SK-MEL-5 (cell line): ENCODE results near the gene ASIC2. TPM values are rescaled to one million over a fixed set of nuclear protein-coding genes. Genes with fewer than 3 reads are reported as not detected.
A peak's percentile ranks its signal among the peaks of the same experiment; 100 is the strongest.
"Not testable (repeated sequence)": the region's sequence is repeated elsewhere in the genome, so short reads cannot be mapped to it uniquely, and the experiment has no call there.

Experiments used
- DNase-seq: peaks from one replicate; pipeline ENCODE4 v3.0.0-alpha.2; 2016; ENCODE audit warnings: low read depth, low spot score
- in situ Hi-C: cut with HindIII; loops from 2 replicates; pipeline ENCODE4 v1.10.0; 2016; ENCODE audit warnings: low sequenced_read_pairs, high pct_unique_total_duplicates, low pct_unique_long_range_greater_than_20kb
- total RNA-seq: library from RNA; depleted of rRNA; stranded (reverse); fragments of >200 nt; shearing (Covaris generic); gene quantifications from 2 replicates; pipeline ENCODE4 v1.2.3, GENCODE V29; 2014

Gene ASIC2
- total RNA-seq, 1 experiment from 2014 or later, result not detected

DNA sequence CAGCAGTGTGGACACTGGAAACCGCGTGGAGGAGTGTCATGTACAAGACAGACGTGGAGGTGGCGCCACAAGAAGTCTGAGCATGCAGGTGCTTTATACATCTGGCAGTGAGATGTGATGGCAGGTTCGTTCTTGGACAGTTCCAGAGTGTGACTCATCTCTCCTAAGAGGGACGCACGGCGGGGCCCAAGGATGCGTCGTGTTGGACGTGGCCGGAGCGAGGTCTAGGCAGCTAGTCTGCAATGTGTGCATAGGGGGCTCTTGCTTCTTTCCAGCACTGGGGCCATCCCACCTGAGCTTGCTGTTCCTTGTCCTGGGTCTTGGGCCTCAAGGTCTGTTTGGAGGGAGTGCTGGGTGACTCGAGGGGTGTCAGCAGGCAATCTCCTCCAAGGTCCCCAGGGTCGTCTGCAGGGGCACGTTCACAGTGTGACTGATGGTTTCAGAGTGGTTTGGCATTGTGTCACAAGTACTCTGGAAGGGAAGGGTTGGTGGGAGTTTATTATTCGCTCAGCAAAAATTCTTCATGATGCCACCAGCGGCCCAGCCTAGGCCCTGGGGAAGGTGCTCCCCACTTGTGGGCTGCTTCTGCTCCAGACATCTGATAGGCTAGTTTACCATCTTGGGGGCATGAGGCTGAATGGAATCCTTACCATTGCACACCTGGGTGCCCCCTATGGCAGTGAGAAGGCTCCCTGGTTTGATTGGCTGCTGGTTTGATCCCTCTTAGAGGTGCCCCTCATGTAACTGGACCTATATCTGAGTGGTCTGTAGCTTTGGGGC, 279.3 kb downstream of the ASIC2 start:
- in situ Hi-C loops, result no loop called here
- no peak for DNase-seq

DNA sequence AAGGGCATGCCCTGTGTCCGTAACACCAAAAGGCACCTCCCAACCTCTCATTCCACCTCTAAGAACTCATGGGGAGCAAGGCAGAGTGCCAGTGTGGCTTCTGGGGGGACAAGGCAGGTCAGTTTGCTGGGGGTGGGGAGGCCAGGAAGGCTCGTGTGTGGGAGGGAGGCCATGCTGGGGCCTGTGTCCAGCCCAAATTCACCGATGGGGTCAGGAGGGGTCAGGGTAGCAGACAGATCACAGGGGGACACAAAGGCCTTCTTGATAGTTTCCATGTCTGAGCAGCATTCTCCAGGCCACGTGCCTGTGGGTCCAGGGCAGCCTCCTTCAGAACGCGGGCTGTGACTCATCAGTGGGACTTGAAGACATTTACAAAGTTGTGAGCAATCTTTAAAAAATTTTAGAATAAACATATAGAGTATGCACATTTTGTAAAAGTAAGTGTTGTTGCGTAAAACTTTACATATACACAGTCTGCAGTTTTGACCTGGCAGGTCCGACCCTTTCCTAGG, 280.5 kb downstream of the ASIC2 start:
- peak; percentile 76 for DNase-seq
- in situ Hi-C loops, result no loop called here

DNA sequence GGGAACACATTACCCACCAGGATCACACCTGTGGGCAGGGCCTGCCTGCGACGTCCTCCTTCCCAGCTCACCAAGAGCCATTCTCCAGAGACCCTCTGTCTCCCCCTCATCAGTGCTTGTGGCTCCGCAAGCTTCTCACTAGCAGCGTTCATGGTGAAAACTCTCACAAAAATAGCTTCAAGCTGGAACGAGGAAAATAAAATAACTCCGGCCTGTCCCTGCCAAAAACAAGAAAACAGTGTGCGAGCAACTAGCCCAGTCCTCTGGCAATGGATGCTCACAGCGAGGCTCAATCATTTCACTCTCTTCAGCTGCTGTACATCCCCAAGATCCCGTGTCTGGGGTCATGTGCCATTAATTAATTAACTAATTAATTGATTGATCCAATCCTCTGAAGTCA, 283.5 kb downstream of the ASIC2 start:
- no peak for DNase-seq
- in situ Hi-C loops, result no loop called here

DNA sequence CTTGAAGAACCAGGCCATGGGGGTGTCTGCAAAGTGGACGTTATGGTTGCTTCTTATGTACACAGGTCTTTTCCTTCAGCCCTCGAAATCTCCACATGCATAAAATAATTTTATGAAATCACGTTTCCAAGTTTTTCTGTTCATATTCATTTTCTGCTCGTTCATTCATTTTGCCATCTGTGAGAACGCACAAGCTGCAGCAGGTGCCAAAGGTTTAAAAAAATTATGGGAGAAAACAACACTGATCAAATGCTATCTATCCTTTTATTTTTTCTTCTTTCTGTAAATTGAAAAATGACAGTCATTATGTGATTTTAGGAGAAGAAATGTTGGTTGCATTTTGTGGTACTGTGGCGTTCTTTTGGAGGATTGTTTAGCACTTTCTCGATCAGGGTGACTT, 285.9 kb downstream of the ASIC2 start:
- in situ Hi-C loops, result no loop called here
- no peak for DNase-seq

DNA sequence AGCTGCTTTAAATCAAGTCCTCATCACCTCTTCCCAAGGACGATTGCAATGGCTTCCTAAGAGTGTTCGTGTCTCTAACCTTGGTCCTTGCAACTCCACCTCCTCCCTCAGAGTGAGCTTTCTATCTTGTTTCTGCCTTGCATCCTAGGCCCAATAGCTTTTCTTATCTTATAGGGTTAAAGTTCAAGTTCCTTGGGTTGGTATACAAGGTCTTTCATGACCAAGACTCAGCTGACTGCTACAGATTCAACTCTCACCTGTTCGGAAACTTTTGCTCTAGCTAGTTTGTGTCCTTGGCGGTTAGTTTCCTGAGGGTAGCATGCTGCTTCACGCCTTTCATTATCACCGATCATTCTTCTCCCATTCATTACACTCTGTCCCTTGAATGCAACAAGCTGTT, 290.8 kb downstream of the ASIC2 start:
- in situ Hi-C loops, result no loop called here
- no peak for DNase-seq

DNA sequence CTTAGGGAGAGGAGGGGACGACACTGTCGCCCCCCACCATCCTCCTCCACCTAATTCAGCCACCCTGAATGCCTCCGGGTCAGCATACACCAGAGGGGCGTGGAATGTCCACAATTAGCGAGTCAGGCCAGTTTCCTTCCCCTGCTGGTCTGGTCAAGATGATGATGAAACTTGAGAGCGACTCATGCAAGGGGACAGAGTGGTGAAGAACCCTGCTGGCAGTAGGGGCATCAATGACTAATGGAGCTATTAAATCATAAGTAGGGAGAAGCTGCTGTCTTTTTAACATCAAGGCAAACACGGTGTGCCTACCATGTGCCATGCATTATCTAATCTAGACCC, 294.2 kb downstream of the ASIC2 start:
- in situ Hi-C loops, result no loop called here
- DNase-seq, result no peak

DNA sequence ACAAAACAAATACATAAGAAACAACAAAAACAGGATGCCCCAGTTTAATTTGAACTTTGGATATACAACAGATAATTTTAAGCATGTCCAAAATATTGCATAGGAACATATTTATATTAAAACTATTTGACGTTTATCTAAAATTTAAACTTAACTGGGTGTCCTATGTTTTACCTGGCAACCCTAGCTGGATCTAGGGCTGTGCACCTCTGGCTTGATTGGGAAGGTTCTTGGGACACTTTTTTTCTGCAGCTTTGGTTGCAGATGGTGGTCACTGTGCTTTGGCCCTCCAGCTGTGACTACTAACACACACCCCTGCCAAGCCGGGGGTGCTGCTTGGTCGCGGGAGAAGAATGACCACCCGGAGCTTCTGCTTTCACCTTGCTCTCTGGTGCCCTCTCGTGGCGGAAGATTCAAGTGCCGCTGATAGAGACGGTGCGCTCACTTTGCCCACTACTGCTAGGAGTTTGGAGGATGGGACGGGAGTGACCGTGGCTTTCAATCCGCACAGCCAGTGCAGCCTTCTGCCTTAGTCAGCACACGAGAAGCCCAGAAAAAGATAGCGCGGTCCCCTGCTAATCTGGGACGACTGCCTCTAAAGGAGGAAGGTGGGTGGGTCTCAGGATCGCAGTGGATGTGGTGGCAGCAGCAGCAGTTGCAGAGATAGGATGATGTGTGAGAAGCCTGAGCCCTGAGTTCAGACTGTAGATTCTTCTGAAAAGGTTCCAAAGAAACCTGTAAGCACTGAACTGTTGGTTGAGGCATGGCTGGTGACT, 294.8 kb downstream of the ASIC2 start:
- in situ Hi-C loops, result no loop called here
- peak; percentile 76 for DNase-seq

DNA sequence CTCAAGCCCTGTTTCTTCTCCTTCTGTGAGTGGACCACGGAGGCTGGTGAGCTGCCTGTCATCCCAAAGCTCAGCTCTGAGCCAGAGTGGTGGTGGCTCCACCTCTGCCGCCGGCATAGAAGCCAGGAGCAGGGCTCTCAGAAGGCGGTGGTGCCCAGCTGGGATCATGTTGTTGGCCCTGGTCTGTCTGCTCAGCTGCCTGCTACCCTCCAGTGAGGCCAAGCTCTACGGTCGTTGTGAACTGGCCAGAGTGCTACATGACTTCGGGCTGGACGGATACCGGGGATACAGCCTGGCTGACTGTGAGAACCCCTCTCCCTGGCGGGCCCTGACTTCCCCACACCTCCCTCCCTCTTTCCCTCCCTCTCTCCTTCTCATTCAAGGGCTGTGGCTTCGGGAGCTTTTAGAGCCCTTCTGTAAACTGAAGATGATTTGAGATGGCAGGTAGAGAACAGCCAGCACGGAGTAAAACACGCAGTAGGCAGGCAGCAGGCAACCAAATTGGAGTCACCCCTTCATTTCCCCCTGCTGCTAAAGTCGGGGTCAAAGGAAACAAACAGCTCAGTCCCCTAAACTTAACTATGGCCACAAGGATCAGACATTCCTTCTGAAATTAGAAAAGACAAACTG, 297.6 kb downstream of the ASIC2 start:
- in situ Hi-C loops, result no loop called here
- no peak for DNase-seq

DNA sequence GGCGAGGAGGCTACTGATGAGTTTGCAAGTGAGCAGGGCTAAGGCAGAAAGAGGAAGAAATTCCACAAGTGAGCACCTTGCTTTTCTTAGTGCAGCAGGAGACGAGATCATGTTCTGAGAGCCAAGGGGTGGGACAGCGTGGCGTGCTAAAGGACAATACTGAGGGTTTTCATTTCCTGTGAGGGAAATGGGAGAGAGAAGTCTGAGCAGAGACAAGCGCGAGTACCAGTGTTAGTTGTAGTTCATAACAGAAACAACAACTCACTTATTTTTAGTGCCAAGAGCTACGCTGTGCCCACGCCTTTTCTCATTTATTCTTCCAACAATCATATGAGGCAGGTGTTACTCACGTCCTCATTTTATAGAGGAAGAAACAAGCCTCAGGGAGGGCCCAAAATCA, 299.1 kb downstream of the ASIC2 start:
- in situ Hi-C loops, result no loop called here
- no peak for DNase-seq

DNA sequence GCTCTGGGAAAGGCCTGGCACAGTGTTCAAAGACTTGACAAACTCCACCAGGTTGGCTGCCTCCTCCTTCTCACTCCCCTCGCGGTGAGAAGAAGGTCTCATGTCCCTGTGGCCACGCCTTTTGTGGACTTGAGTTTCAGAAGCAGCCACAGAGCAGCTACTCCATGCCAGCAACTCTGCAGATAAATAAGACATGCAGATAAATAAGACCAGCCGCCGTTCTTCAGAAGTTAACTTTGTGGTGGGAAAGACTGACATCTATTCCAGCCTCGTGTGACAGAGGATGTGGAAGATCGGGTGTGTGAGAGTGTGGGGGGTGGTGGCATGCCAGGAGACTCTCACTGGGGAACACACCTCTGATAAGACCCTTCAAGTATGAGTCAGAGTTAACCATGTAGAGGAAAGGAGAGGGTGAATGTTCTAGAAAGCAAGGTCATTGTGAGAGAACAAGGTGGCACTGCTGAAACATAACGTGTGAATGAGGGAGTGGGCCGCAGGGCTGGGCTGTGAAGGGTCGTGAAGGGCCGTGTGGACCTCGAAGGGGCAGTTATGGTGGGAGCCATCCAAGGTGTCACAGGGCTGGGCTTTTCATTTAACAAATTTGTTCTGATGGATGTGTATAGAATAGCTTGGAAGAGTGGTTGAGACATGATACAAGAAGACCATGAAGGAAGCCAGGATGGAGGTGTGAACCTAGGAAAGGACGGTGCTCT, 300.6 kb downstream of the ASIC2 start:
- DNase-seq, result no peak
- in situ Hi-C loops, result no loop called here

DNA sequence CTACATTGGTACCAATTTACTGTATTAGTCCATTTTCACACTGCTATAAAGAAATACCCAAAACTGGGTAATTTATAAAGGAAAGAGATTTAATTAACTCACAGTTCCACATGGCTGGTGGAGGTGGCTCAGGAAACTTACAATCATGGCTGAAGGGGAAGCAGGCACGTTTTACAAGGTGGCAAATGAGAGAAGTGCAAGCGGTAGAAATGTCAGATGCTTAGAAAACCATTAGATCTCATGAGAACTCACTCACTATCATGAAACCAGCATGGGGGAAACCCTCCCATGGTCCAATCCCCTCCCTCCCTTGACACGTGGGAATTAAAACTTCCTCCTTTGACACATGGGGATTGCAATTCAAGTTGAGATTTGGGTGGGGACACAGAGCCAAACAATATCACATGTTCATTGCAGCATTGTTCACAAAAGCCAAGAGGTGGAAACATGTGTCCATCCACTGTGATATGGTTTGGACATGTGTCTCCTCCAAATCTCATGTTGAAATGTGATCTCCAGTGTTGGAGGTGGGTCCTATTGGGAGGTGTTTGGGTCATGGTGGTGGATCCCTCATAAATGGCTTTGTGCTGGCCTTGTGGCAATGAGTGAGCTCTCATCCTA, 304.5 kb downstream of the ASIC2 start:
- no peak for DNase-seq
- in situ Hi-C loops, result no loop called here

DNA sequence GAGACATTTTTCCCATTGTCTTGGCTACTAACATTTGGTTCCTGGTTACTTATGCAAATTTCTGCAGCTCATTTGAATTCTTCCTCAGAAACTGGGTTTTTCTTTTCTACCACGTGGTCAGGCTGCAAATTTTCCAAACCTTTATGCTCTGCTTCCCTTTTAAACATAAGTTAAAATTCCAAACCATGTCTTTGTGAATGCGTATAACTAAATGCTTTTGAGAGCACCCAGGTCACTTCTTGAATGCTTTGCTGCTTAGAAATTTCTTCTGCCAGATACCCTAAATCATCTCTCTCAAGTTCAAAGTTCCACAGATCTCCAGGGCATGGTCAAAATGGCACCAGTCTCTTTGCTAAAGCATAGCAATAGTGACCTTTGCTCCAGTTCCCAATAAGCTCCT, 305.2 kb downstream of the ASIC2 start:
- in situ Hi-C loops, result not testable (repeated sequence)

DNA sequence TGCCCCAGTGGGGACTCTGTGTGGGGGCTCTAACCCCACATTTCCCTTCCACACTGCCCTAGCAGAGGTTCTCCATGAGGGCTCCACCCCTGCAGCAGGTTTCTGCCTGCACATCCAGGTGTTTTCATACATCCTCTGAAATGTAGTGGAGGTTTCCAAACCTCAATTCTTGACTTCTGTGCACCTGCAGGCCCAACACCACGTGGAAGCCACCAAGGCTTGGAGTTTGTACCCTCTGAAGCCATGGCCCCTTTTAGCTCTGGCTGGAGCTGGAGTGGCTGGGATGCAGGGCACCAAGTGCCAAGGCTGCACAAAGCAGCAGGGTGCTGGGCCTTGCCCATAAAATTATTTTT, 305.7 kb downstream of the ASIC2 start:
- DNase-seq, in situ Hi-C loops: not testable (repeated sequence)

More for the DNA sequence above, 305.2 kb downstream of the ASIC2 start:
- DNase-seq, result not testable (repeated sequence)

DNA sequence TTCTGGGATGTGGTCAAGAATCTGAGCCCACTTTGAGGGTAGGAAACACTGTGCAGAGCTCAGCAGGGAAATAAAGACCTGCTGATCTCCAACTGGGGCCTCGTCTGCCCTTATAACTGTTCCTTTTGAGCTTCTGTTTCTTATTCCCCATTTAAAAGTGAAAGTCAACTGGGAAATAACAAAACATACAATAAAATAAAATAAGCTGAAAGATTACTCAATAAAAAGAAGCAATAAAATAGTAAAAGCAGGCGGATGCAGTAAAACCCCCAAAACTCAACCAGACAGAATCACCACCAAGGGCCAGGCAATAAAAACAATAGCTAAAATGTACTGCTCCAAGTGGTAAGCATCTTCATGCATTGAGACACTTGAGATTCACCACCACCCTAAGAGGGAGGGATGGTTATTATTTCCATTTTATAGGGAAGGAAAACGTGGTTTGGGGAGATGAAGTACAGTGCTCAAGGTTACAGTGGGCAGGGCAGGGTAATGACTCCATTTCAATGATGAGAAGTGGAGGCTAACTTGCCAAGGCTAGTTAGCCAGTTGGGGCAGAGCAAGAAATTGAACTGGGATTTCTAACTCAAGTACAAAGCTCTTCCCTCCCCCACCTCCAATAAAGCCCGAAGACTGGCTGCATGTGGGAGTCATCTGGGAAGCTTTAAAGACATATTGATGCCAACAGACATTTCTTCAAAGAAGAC, 307.9 kb downstream of the ASIC2 start:
- no peak for DNase-seq
- in situ Hi-C loops, result no loop called here

DNA sequence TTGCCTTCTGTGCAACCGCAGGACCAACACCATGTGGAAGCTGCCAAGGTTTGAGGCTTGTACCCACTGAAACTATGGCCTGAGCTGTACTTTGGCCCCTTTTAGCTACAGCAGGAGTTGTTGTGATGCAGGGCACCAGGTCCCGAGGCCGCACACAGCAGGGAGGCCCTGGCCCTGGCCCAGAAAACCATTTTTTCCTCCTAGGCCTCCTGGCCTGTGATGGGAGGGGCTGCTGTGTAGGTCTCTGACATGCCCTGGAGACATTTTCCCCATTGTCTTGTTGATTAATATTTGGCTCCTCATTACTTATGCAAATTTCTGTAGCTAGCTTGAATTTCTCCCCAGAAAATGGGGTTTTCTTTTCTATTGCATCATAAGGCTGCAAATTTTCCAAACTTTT, 311.5 kb downstream of the ASIC2 start:
- in situ Hi-C loops, result not testable (repeated sequence)

DNA sequence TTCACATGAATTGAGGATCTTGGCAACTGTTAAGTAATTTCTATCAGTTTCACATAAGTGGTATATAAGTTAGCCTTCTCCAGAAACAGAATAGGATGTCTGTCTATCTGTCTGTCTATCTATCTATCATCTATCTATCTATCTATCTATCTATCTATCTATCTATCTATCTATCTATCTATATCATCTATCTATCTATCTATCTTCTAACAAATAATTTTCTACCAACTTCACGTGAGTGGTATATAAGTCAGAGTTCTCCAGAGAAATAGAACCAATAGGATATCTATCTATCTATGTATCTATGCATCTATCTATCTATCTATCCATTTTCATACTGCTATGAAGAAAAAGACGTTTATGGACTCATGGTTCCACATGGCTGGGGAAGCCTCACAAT, 312.9 kb downstream of the ASIC2 start:
- in situ Hi-C loops, result no loop called here
- DNase-seq, result no peak

More for the DNA sequence above, 311.5 kb downstream of the ASIC2 start:
- not testable (repeated sequence) for DNase-seq

DNA sequence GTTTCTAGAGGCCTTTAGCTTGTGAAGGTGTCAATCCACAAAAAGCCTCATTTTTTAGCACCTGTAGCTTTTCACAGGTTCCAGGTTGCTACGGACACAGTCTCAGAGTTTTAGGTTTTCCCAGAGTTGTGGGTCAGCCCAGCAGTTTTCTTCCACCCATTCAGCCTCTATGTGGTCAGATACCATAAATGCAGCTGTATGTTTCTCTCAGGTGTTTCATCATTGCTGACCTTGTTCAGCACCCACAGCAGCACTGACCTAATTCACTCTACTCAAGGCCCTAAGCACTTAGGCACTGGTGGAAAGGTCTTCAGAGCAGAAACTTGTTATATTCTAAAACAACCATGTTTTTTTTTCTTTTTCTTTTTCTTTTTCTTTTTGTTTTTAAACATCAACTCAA, 316.5 kb downstream of the ASIC2 start:
- in situ Hi-C loops, result no loop called here
- DNase-seq, result no peak
